ENCODE measurements around the gene BARX1. TPM values are rescaled to one million over a fixed set of nuclear protein-coding genes. Genes with fewer than 3 reads are reported as not detected.

The BARX1 gene
- total RNA-seq, 1 donor = 15.6 TPM

DNA sequence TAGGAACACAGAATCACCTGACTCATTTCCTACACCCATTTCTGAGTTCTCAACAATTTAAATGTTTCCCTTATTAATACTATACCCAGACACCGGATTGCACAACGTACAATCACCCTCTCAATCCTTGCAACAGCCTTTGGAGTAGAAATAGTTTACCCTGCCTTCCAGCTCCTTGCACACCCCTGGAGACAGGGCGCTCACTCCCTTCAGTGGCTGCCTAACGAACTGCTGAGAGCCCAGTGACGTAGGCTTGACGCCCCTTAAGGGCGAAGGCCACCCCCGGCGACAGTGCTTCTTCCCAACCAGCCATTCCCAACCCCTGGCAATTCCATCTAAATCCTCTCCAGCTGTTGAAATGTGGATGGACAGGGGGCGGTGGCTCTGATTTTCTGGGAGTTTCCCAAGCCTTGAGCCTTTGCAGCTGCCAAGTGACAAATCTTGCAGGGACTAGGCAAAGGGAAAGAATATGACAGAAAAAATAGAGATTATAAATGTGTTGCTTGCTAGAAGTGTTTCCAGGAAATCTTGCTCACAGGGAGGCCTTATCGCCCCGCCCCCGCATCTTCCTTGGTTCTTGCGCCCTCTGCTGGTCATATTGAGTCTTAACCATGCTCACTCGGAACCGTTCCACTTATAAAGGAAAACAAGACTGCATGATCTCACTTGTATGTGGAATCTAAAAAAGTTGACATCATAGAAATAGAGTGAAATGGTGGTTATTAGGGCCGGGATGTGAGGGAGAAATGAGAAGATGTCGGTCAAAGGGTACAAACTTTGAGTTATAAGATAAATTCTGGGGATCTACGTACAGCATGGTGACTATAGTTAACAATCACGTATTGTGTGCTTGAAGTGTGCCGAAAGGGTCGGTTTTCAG lies 7.6 kb upstream of the BARX1 start:
- no peak overlapping the region for H3K27ac ChIP-seq (ENCODE audit: low read depth, low read length)
- H3K9me3 ChIP-seq (ENCODE audit: low read depth, low read length) = no peaks in the 10 kb centered on the region
- TF ChIP-seq, protein P1, sequence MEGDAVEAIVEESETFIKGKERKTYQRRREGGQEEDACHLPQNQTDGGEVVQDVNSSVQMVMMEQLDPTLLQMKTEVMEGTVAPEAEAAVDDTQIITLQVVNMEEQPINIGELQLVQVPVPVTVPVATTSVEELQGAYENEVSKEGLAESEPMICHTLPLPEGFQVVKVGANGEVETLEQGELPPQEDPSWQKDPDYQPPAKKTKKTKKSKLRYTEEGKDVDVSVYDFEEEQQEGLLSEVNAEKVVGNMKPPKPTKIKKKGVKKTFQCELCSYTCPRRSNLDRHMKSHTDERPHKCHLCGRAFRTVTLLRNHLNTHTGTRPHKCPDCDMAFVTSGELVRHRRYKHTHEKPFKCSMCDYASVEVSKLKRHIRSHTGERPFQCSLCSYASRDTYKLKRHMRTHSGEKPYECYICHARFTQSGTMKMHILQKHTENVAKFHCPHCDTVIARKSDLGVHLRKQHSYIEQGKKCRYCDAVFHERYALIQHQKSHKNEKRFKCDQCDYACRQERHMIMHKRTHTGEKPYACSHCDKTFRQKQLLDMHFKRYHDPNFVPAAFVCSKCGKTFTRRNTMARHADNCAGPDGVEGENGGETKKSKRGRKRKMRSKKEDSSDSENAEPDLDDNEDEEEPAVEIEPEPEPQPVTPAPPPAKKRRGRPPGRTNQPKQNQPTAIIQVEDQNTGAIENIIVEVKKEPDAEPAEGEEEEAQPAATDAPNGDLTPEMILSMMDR (IDR thresholded peaks at IDR 0.05; ENCODE audit: extremely low read depth, low read depth, low read length) = peak; percentile 90
- no peaks in the 10 kb centered on the region for H3K79me2 ChIP-seq (ENCODE audit: insufficient read depth, low read length)
- DNase-seq (ENCODE audit: insufficient read length, low spot score, missing footprints) = peak; percentile 98
- peak overlapping the region; percentile 4 for H2AFZ ChIP-seq (ENCODE audit: low read length)
- H4K20me1 ChIP-seq (ENCODE audit: insufficient read depth, low read length) = no peaks in the 10 kb centered on the region
- H3K27me3 ChIP-seq (ENCODE audit: insufficient read depth, low read length) = peaks cover 9% of the 10 kb centered on the region
- no peaks in the 10 kb centered on the region for H3K36me3 ChIP-seq (ENCODE audit: insufficient read depth, low read length)
- H3K4me3 ChIP-seq (ENCODE audit: insufficient read depth, low read length) = no peak overlapping the region
- peaks cover 8% of the 10 kb centered on the region for H3K4me1 ChIP-seq (ENCODE audit: insufficient read depth, low read length)
- H3K4me2 ChIP-seq (ENCODE audit: insufficient read depth, low read length) = peak overlapping the region; percentile 49

DNA sequence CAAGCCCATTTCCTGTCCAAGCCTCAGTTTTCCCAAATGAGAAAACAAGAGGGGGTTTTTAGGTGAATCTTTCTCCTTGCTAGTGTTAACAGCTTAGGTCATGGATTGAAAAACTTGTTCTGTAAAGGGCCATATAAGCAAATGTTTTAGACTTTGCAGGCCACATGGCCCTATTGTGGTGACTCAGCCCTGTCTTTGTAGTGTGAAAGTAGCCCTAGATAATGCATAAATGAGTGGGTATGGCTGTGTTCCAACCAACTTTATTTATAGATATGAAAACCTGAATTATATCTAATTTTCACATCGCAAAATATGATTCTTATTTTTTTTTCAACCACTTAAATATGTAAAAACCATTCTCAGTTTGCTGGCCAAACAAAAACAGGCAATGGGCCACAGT lies 6.9 kb upstream of the BARX1 start:
- Histone ChIP-seq H2AFZ (ENCODE audit: low read length) (no peak overlapping the region), H3K9me3 (ENCODE audit: low read depth, low read length) (no peaks in the 10 kb centered on the region), H4K20me1 (ENCODE audit: insufficient read depth, low read length) (no peaks in the 10 kb centered on the region), H3K4me3 (ENCODE audit: insufficient read depth, low read length) (no peak overlapping the region), H3K4me2 (ENCODE audit: insufficient read depth, low read length) (no peak overlapping the region), H3K79me2 (ENCODE audit: insufficient read depth, low read length) (no peaks in the 10 kb centered on the region), H3K27me3 (ENCODE audit: insufficient read depth, low read length) (peaks cover 9% of the 10 kb centered on the region), H3K27ac (ENCODE audit: low read depth, low read length) (no peak overlapping the region), H3K4me1 (ENCODE audit: insufficient read depth, low read length) (peaks cover 8% of the 10 kb centered on the region), H3K36me3 (ENCODE audit: insufficient read depth, low read length) (no peaks in the 10 kb centered on the region)
- TF ChIP-seq, protein P1 (IDR thresholded peaks at IDR 0.05; ENCODE audit: extremely low read depth, low read depth, low read length) = no peak
- peak; percentile 54 for DNase-seq (ENCODE audit: insufficient read length, low spot score, missing footprints)

DNA sequence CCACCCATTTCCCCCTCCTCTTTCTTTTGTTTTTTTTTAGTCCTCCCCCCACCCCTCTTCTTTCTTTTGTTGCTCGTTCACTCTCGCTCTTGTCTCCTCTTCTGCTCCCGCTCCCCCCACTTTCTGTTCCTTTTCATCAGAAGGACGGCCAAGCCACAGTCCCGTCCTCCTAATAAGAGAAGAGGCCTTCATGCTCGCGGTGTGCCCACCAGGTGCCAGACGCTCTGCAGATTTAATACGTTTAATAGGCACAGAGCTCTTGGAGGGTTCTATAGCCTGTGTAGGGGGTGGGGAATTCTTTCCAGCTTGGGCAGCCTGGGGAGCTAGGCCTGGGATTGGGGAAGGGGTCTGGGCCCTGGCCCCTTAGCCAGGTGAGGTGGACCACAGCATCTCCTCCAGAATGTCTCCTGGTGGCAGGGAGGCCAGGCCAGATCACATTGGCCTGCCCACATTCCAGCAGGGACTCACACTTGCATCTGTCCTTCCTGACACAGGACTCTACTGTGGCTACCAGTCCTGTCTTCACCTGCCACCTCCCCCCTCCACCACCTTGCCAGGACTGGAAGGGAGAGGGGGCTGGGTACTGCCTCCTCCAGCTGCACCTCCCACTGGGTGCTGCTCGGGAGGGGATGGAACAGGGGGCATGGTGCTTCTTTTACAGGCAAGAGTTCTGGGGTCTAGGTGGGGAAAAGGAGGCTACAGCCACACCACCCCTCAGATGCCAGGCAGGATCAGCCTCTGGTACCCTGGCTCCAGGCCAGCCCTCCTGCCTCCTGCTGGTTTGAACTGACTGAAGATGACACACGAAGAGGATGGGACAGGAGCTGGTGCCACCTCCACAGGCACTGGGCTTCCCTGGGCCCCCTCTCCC lies 6.1 kb upstream of the BARX1 start:
- no peak overlapping the region for H3K4me2 ChIP-seq (ENCODE audit: insufficient read depth, low read length)
- peaks cover 8% of the 10 kb centered on the region for H3K4me1 ChIP-seq (ENCODE audit: insufficient read depth, low read length)
- H4K20me1 ChIP-seq (ENCODE audit: insufficient read depth, low read length) = no peaks in the 10 kb centered on the region
- H3K27ac ChIP-seq (ENCODE audit: low read depth, low read length) = no peak overlapping the region
- no peaks in the 10 kb centered on the region for H3K79me2 ChIP-seq (ENCODE audit: insufficient read depth, low read length)
- no peaks in the 10 kb centered on the region for H3K36me3 ChIP-seq (ENCODE audit: insufficient read depth, low read length)
- TF ChIP-seq, protein P1 (IDR thresholded peaks at IDR 0.05; ENCODE audit: extremely low read depth, low read depth, low read length) = no peak
- no peaks in the 10 kb centered on the region for H3K9me3 ChIP-seq (ENCODE audit: low read depth, low read length)
- H2AFZ ChIP-seq (ENCODE audit: low read length) = no peak overlapping the region
- no peak for DNase-seq (ENCODE audit: insufficient read length, low spot score, missing footprints)
- no peak overlapping the region for H3K4me3 ChIP-seq (ENCODE audit: insufficient read depth, low read length)
- H3K27me3 ChIP-seq (ENCODE audit: insufficient read depth, low read length) = peaks cover 12% of the 10 kb centered on the region

Data from osteoblast (primary cell).